ENCODE results near the gene MYOT. TPM values are rescaled to one million over a fixed set of nuclear protein-coding genes. Genes with fewer than 3 reads are reported as not detected.

Gene MYOT
- total RNA-seq, 4 donors from 2014 or later, result 3.2 to 15.8 (median 4.1) TPM; not detected in 1

- no peak for DNase-seq (ENCODE audit: low spot score)
- no peak for ATAC-seq (ENCODE audit: low FRiP score)
- TF ChIP-seq CTCF (IDR thresholded peaks at IDR 0.05), result no peak
Observed at GRCh38 chr5:137921931-137922330, 54.3 kb downstream of the MYOT start.

GRCh38 chr5:137923856-137924255, 56.2 kb downstream of the MYOT start:
- no peak for TF ChIP-seq CTCF (IDR thresholded peaks at IDR 0.05)
- DNase-seq (ENCODE audit: low spot score) (no peak), ATAC-seq (ENCODE audit: low FRiP score) (no peak)

GRCh38 chr5:137932800-137933199, 65.1 kb downstream of the MYOT start:
- no peak for ATAC-seq (ENCODE audit: low FRiP score)
- DNase-seq (ENCODE audit: low spot score), result no peak
- no peak for TF ChIP-seq CTCF (IDR thresholded peaks at IDR 0.05)

GRCh38 chr5:137933491-137933911, 65.8 kb downstream of the MYOT start:
- ATAC-seq (ENCODE audit: low FRiP score), result no peak
- no peak for TF ChIP-seq CTCF (IDR thresholded peaks at IDR 0.05)

GRCh38 chr5:137935190-137935589, 67.5 kb downstream of the MYOT start:
- no peak for ATAC-seq (ENCODE audit: low FRiP score)
- no peak for TF ChIP-seq CTCF (IDR thresholded peaks at IDR 0.05)
- DNase-seq (ENCODE audit: low spot score), result no peak

More at GRCh38 chr5:137933491-137933911, 65.8 kb downstream of the MYOT start:
- no peak for DNase-seq (ENCODE audit: low spot score)

GRCh38 chr5:137935694-137936093, 68.0 kb downstream of the MYOT start:
- no peak for TF ChIP-seq CTCF (IDR thresholded peaks at IDR 0.05)
- ATAC-seq (ENCODE audit: low FRiP score), result no peak
- no peak for DNase-seq (ENCODE audit: low spot score)

Other genes starting within 250 kb of the MYOT start
- gene KLHL3, start 131.8 kb upstream of the MYOT start, total RNA-seq, result 1 to 10 TPM; 1.8 to 9.8 (median 4.0) TPM
- gene HNRNPA0, start 113.5 kb upstream of the MYOT start, total RNA-seq, result 10 to 100 TPM in 3 of 4 donors, 1 to 10 TPM in 1; 9.7 to 16.9 (median 12.8) TPM
- gene PKD2L2, start 21.6 kb downstream of the MYOT start, total RNA-seq, result not detected
- gene FAM13B, start 165.2 kb downstream of the MYOT start, total RNA-seq, result 10 to 100 TPM; 30.0 to 37.1 (median 33.6) TPM
- gene WNT8A, start 216.2 kb downstream of the MYOT start, total RNA-seq, result not detected

Measured in omental fat pad (tissue), 4 donors.